Trophoblast cell (in vitro differentiated cells and primary cell): ENCODE results near the gene SPZ1.
"Not testable (repeated sequence)": the region's sequence is repeated elsewhere in the genome, so short reads cannot be mapped to it uniquely, and the experiment has no call there.

ENCODE experiments used
- DNase-seq, 2 donors: peaks; one replicate each; pipeline ENCODE4 v3.0.0-alpha.2; 2016
- H2AFZ ChIP-seq: 2 replicates; pipeline ENCODE4 v1.6.1; 2013; ENCODE audit warnings: low read length, moderate library complexity, mild to moderate bottlenecking; ENCODE audit not compliant: insufficient read depth, poor library complexity
- H2AK5ac ChIP-seq: 2 replicates; pipeline ENCODE4 v1.6.1; 2013; ENCODE audit warnings: mild to moderate bottlenecking, low read length
- H2BK120ac ChIP-seq: 2 replicates; pipeline ENCODE4 v1.6.1; 2013; ENCODE audit warnings: low read length, mild to moderate bottlenecking, moderate library complexity; ENCODE audit not compliant: insufficient read depth, poor library complexity
- H2BK12ac ChIP-seq: 2 replicates; pipeline ENCODE4 v1.6.1; 2013; ENCODE audit warnings: mild to moderate bottlenecking, low read length, moderate library complexity
- H2BK5ac ChIP-seq: 2 replicates; pipeline ENCODE4 v1.6.1; 2013; ENCODE audit warnings: low read length, low read depth, moderate library complexity, mild to moderate bottlenecking; ENCODE audit not compliant: poor library complexity
- H3K14ac ChIP-seq: 2 replicates; pipeline ENCODE4 v1.6.1; 2013; ENCODE audit warnings: mild to moderate bottlenecking, low read length
- H3K18ac ChIP-seq: 2 replicates; pipeline ENCODE4 v1.6.1; 2013; ENCODE audit warnings: mild to moderate bottlenecking, low read length
- H3K23ac ChIP-seq: 2 replicates; pipeline ENCODE4 v1.6.1; 2013; ENCODE audit warnings: low read length
- H3K27ac ChIP-seq: 2 replicates; pipeline ENCODE4 v1.5.1; 2013; ENCODE audit warnings: low read depth, mild to moderate bottlenecking, inconsistent platforms, low read length, moderate library complexity
- H3K27me3 ChIP-seq: 2 replicates; pipeline ENCODE4 v1.6.1; 2013; ENCODE audit warnings: inconsistent platforms, mild to moderate bottlenecking, low read length, moderate library complexity; ENCODE audit not compliant: insufficient read depth
- H3K36me3 ChIP-seq, 2 experiments: 1 replicate in 1 of 2; 2 replicates in 1 of 2; pipeline ENCODE4 v1.6.1; 2013; ENCODE audit warnings: low read length in 2 of 2, mild to moderate bottlenecking in 2 of 2, moderate library complexity in 1 of 2; ENCODE audit not compliant: insufficient read depth in 2 of 2, control insufficient read depth in 1 of 2
- H3K4ac ChIP-seq: 2 replicates; pipeline ENCODE4 v1.6.1; 2013; ENCODE audit warnings: low read depth, mild to moderate bottlenecking, low read length, moderate library complexity
- H3K4me1 ChIP-seq, 2 experiments: 1 replicate in 1 of 2; 2 replicates in 1 of 2; pipeline ENCODE4 v1.6.1; 2013; ENCODE audit warnings: low read length in 2 of 2, mild to moderate bottlenecking in 2 of 2, moderate library complexity in 1 of 2; ENCODE audit not compliant: insufficient read depth in 2 of 2, control insufficient read depth in 1 of 2
- H3K4me2 ChIP-seq: 2 replicates; pipeline ENCODE4 v1.6.1; 2013; ENCODE audit warnings: inconsistent platforms, mild to moderate bottlenecking, low read length, moderate library complexity
- H3K4me3 ChIP-seq: 2 replicates; pipeline ENCODE4 v1.5.1; 2013; ENCODE audit warnings: mild to moderate bottlenecking, low read depth, low read length, inconsistent platforms
- H3K79me1 ChIP-seq: one replicate; pipeline ENCODE4 v1.6.1; 2013; ENCODE audit warnings: low read length
- H3K79me2 ChIP-seq: 2 replicates; pipeline ENCODE4 v1.6.1; 2013; ENCODE audit warnings: low read length, mild to moderate bottlenecking; ENCODE audit not compliant: control insufficient read depth, insufficient read depth, poor library complexity
- H3K9ac ChIP-seq: 2 replicates; pipeline ENCODE4 v1.6.1; 2013; ENCODE audit warnings: mild to moderate bottlenecking, low read length
- H3K9me3 ChIP-seq: 2 replicates; pipeline ENCODE4 v1.6.1; 2013; ENCODE audit warnings: low read depth, mild to moderate bottlenecking, control low read depth, inconsistent platforms, low read length; ENCODE audit not compliant: insufficient read depth
- H4K12ac ChIP-seq: 2 replicates; pipeline ENCODE4 v1.6.1; 2013; ENCODE audit warnings: low read depth, mild to moderate bottlenecking, low read length, moderate library complexity
- H4K8ac ChIP-seq: 2 replicates; pipeline ENCODE4 v1.6.1; 2013; ENCODE audit warnings: low read depth, mild to moderate bottlenecking, low read length, moderate library complexity
- H4K91ac ChIP-seq: one replicate; pipeline ENCODE4 v1.6.1; 2013; ENCODE audit warnings: low read depth, mild to moderate bottlenecking, low read length, moderate library complexity
- WGBS: extraction: QIAGEN DNeasy Blood & Tissue Kit; methylation state at CpG from one replicate; pipeline ENCODE4 v1.1.7; 2013; ENCODE audit warnings: missing lambda C conversion rate; ENCODE audit not compliant: insufficient read length, insufficient coverage; ENCODE audit errors: extremely low coverage; 5-methylcytosine and 5-hydroxymethylcytosine counted together

The SPZ1 gene

GRCh38 chr5:80348171-80348570, 28.4 kb downstream of the SPZ1 start:
- H3K36me3 ChIP-seq = no peaks in the 10 kb centered on the region
- no peak overlapping the region for H3K9ac ChIP-seq
- no peak overlapping the region for H3K4me2 ChIP-seq
- H3K79me1 ChIP-seq = no peaks in the 10 kb centered on the region
- no peaks in the 10 kb centered on the region for H3K79me2 ChIP-seq
- no peak overlapping the region for H4K8ac ChIP-seq
- H3K14ac ChIP-seq = no peak overlapping the region
- H3K4me3 ChIP-seq = no peak overlapping the region
- no peak overlapping the region for H2BK5ac ChIP-seq
- H3K4ac ChIP-seq = no peak overlapping the region
- H2AFZ ChIP-seq = no peak overlapping the region
- no peak overlapping the region for H3K18ac ChIP-seq
- no peak overlapping the region for H4K91ac ChIP-seq
- no peak overlapping the region for H3K27ac ChIP-seq
- H3K27me3 ChIP-seq = no peaks in the 10 kb centered on the region
- H4K12ac ChIP-seq = no peak overlapping the region
- DNase-seq = no peak
- H3K9me3 ChIP-seq = no peaks in the 10 kb centered on the region
- H2BK120ac ChIP-seq = no peak overlapping the region
- no peak overlapping the region for H3K23ac ChIP-seq
- no peaks in the 10 kb centered on the region for H3K4me1 ChIP-seq
- H2AK5ac ChIP-seq = no peak overlapping the region
- no CpG with 5 or more reads among the region's 1 CpG for WGBS
- H2BK12ac ChIP-seq = no peak overlapping the region

- H4K8ac ChIP-seq, H3K9me3 ChIP-seq, H3K4ac ChIP-seq, H3K23ac ChIP-seq, H2BK12ac ChIP-seq, H3K4me3 ChIP-seq, H3K79me1 ChIP-seq, H2AFZ ChIP-seq, H3K27me3 ChIP-seq, H2BK5ac ChIP-seq, H3K9ac ChIP-seq, H2BK120ac ChIP-seq, H3K36me3 ChIP-seq, H4K91ac ChIP-seq, H2AK5ac ChIP-seq, H3K27ac ChIP-seq, H3K18ac ChIP-seq, H3K14ac ChIP-seq, H3K4me1 ChIP-seq, H3K4me2 ChIP-seq, DNase-seq, H3K79me2 ChIP-seq, H4K12ac ChIP-seq: not testable (repeated sequence)
- no CpG with 5 or more reads among the region's 15 CpGs for WGBS
Observed at GRCh38 chr5:80351019-80351418, 31.2 kb downstream of the SPZ1 start.

GRCh38 chr5:80355686-80356085, 35.9 kb downstream of the SPZ1 start:
- H3K9ac ChIP-seq = no peak overlapping the region
- no peaks in the 10 kb centered on the region for H3K36me3 ChIP-seq
- no peak overlapping the region for H3K18ac ChIP-seq
- no peak overlapping the region for H3K4me3 ChIP-seq
- H3K27me3 ChIP-seq = no peaks in the 10 kb centered on the region
- H2AFZ ChIP-seq = no peak overlapping the region
- no peak overlapping the region for H3K27ac ChIP-seq
- no peak overlapping the region for H4K91ac ChIP-seq
- no peak overlapping the region for H3K23ac ChIP-seq
- no peaks in the 10 kb centered on the region for H3K79me1 ChIP-seq
- no peak overlapping the region for H2BK120ac ChIP-seq
- 100% methylated on average over 1 of the region's 4 CpGs for WGBS
- no peak overlapping the region for H2BK5ac ChIP-seq
- H4K8ac ChIP-seq = no peak overlapping the region
- H3K9me3 ChIP-seq = no peaks in the 10 kb centered on the region
- H3K4me1 ChIP-seq = no peaks in the 10 kb centered on the region
- H2AK5ac ChIP-seq = no peak overlapping the region
- no peaks in the 10 kb centered on the region for H3K79me2 ChIP-seq
- H3K4ac ChIP-seq = no peak overlapping the region
- H3K4me2 ChIP-seq = no peak overlapping the region
- H4K12ac ChIP-seq = no peak overlapping the region
- no peak overlapping the region for H3K14ac ChIP-seq
- no peak for DNase-seq
- no peak overlapping the region for H2BK12ac ChIP-seq

GRCh38 chr5:80357671-80358070, 37.9 kb downstream of the SPZ1 start:
- Histone ChIP-seq H3K18ac (no peak overlapping the region), H3K4me3 (no peak overlapping the region), H3K4ac (no peak overlapping the region), H4K91ac (no peak overlapping the region), H3K36me3 (no peaks in the 10 kb centered on the region), H3K4me2 (no peak overlapping the region), H3K27ac (no peak overlapping the region), H3K79me2 (no peaks in the 10 kb centered on the region), H3K9ac (no peak overlapping the region), H3K14ac (no peak overlapping the region), H2BK120ac (no peak overlapping the region), H3K27me3 (no peaks in the 10 kb centered on the region), H3K4me1 (no peaks in the 10 kb centered on the region), H2BK12ac (no peak overlapping the region), H2AFZ (no peak overlapping the region), H4K8ac (no peak overlapping the region), H3K9me3 (no peaks in the 10 kb centered on the region), H2BK5ac (no peak overlapping the region), H4K12ac (no peak overlapping the region), H3K23ac (no peak overlapping the region), H2AK5ac (no peak overlapping the region), H3K79me1 (no peaks in the 10 kb centered on the region)
- DNase-seq = no peak
- no CpG with 5 or more reads among the region's 1 CpG for WGBS
